WTC11 (cell line): ENCODE measurements around the gene MRPS9. TPM values are rescaled to one million over a fixed set of nuclear protein-coding genes. Genes with fewer than 3 reads are reported as not detected.

ENCODE experiments used
- ATAC-seq: fragments of 200-7000 bp; cut with Tn5 transposase; 2 replicates; pipeline ENCODE4 v1.10.0; 2021; ENCODE audit warnings: mild to moderate bottlenecking, moderate library complexity
- CTCF ChIA-PET: fragments of 300-600 bp; sonication (Branson Sonifier 250); formaldehyde crosslinking; loops from one replicate; lab custom pipeline; 2021; ENCODE audit warnings: antibody characterized with exemption; lab: Charles Lee
- POLR2A ChIA-PET: fragments of 350-600 bp; sonication (Branson Sonifier 250); formaldehyde crosslinking; loops from one replicate; lab custom pipeline; 2021; ENCODE audit warnings: antibody characterized with exemption; lab: Charles Lee
- DNase-seq: peaks from one replicate; pipeline ENCODE4 v3.0.0; 2021; ENCODE audit warnings: low spot score
- H3K27ac Mint-ChIP-seq: 2 replicates; pipeline ENCODE4 v1.8.0; 2021; ENCODE audit warnings: mixed read lengths
- H3K27me3 Mint-ChIP-seq: 2 replicates; pipeline ENCODE4 v1.8.0; 2021; ENCODE audit warnings: low read depth, mild to moderate bottlenecking, moderate library complexity, mixed read lengths
- H3K36me3 Mint-ChIP-seq: 2 replicates; pipeline ENCODE4 v1.8.0; 2021; ENCODE audit warnings: mixed read lengths
- H3K4me1 Mint-ChIP-seq: 2 replicates; pipeline ENCODE4 v1.8.0; 2022; ENCODE audit warnings: mixed read lengths
- H3K4me3 Mint-ChIP-seq: 2 replicates; pipeline ENCODE4 v1.8.0; 2021; ENCODE audit warnings: mild to moderate bottlenecking, moderate library complexity, mixed read lengths
- H3K9me3 Mint-ChIP-seq: 2 replicates; pipeline ENCODE4 v1.8.0; 2021; ENCODE audit warnings: mixed read lengths
- ARID4B ChIP-seq: sonication (generic); formaldehyde crosslinking; IDR thresholded peaks from 2 replicates; pipeline ENCODE4 v1.8.0; 2023; ENCODE audit warnings: missing genetic modification reagents, mild to moderate bottlenecking, borderline replicate concordance
- CDX4 ChIP-seq: fragments of 250-450 bp; sonication (Bioruptor Pico); IDR thresholded peaks from 2 replicates; pipeline ENCODE4 v1.9.0; 2021; ENCODE audit warnings: moderate library complexity, mild to moderate bottlenecking, inconsistent platforms, borderline replicate concordance
- ELF4 ChIP-seq: sonication (generic); formaldehyde crosslinking; IDR thresholded peaks from 2 replicates; pipeline ENCODE4 v1.8.1; 2022; ENCODE audit warnings: low read depth, mild to moderate bottlenecking, moderate library complexity, missing genetic modification reagents
- EMX1 ChIP-seq: fragments of 250-450 bp; sonication (Bioruptor Pico); IDR thresholded peaks from 2 replicates; pipeline ENCODE4 v1.8.0; 2021; ENCODE audit warnings: mild to moderate bottlenecking
- FOXK1 ChIP-seq: sonication (generic); formaldehyde crosslinking; IDR thresholded peaks from 2 replicates; pipeline ENCODE4 v1.8.0; 2022; ENCODE audit warnings: mild to moderate bottlenecking, moderate library complexity, missing genetic modification reagents
- GABPB1 ChIP-seq: sonication (generic); formaldehyde crosslinking; IDR thresholded peaks from 2 replicates; pipeline ENCODE4 v1.8.1; 2023; ENCODE audit warnings: mild to moderate bottlenecking, missing genetic modification reagents
- MXD4 ChIP-seq: fragments of 250-450 bp; sonication (Bioruptor Pico); IDR thresholded peaks from 2 replicates; pipeline ENCODE4 v1.8.0; 2021; ENCODE audit warnings: mild to moderate bottlenecking, moderate library complexity, borderline replicate concordance
- MYBL2 ChIP-seq: sonication (generic); formaldehyde crosslinking; IDR thresholded peaks from 2 replicates; pipeline ENCODE4 v1.8.1; 2023; ENCODE audit warnings: mild to moderate bottlenecking, moderate library complexity, missing genetic modification reagents
- NFE2L1 ChIP-seq: sonication (generic); formaldehyde crosslinking; IDR thresholded peaks from 2 replicates; pipeline ENCODE4 v1.8.1; 2023; ENCODE audit warnings: missing genetic modification reagents
- SMAD4 ChIP-seq: sonication (generic); formaldehyde crosslinking; IDR thresholded peaks from 2 replicates; pipeline ENCODE4 v1.8.0; 2022; ENCODE audit warnings: mild to moderate bottlenecking, missing genetic modification reagents
- USF2 ChIP-seq: sonication (generic); formaldehyde crosslinking; IDR thresholded peaks from 2 replicates; pipeline ENCODE4 v1.8.1; 2023; ENCODE audit warnings: mild to moderate bottlenecking, missing genetic modification reagents, moderate library complexity
- ZNF138 ChIP-seq: sonication (generic); formaldehyde crosslinking; conservative IDR thresholded peaks from 2 replicates; pipeline ENCODE4 v1.8.1; 2022; ENCODE audit warnings: mild to moderate bottlenecking, moderate library complexity, missing genetic modification reagents
- ZNF219 ChIP-seq: sonication (generic); formaldehyde crosslinking; IDR thresholded peaks from 2 replicates; pipeline ENCODE4 v1.8.0; 2023; ENCODE audit warnings: missing genetic modification reagents, mild to moderate bottlenecking, borderline replicate concordance
- ZNF263 ChIP-seq: sonication (generic); formaldehyde crosslinking; IDR thresholded peaks from 2 replicates; pipeline ENCODE4 v1.8.1; 2022; ENCODE audit warnings: low read depth, mild to moderate bottlenecking, moderate library complexity, missing genetic modification reagents
- ZNF425 ChIP-seq: fragments of 250-450 bp; sonication (Bioruptor Pico); conservative IDR thresholded peaks from 2 replicates; pipeline ENCODE4 v1.9.0; 2021; ENCODE audit warnings: mild to moderate bottlenecking
- ZNF532 ChIP-seq: fragments of 250-450 bp; sonication (Bioruptor Pico); IDR thresholded peaks from 2 replicates; pipeline ENCODE4 v1.9.0; 2021; ENCODE audit warnings: mild to moderate bottlenecking, borderline replicate concordance
- ZNF671 ChIP-seq: fragments of 250-450 bp; sonication (Bioruptor Pico); IDR thresholded peaks from 2 replicates; pipeline ENCODE4 v1.8.0; 2021; ENCODE audit warnings: mild to moderate bottlenecking
- ZSCAN18 ChIP-seq: fragments of 250-450 bp; sonication (Bioruptor Pico); IDR thresholded peaks from 2 replicates; pipeline ENCODE4 v2.1.2; 2022; ENCODE audit warnings: mild to moderate bottlenecking, moderate library complexity
- total RNA-seq: library from RNA; stranded (reverse); gene quantifications from 3 replicates; pipeline ENCODE4 v1.2.3, GENCODE V29; 2021

Gene MRPS9
- total RNA-seq, 1 experiment from 2014 or later, result 75.3 TPM

GRCh38 chr2:105082107-105082506 is 44.2 kb downstream of the MRPS9 start:
- ATAC-seq, result no peak
- no peak for DNase-seq
- Mint-ChIP-seq H3K27me3 (no peaks in the 10 kb centered on the region), H3K4me1 (peaks cover 34% of the 10 kb centered on the region), H3K4me3 (no peak overlapping the region), H3K27ac (no peak overlapping the region; the same call in 1 of the 2 replicates), H3K36me3 (peaks cover 6% of the 10 kb centered on the region; the same call in 1 of the 2 replicates), H3K9me3 (no peaks in the 10 kb centered on the region)
- TF ChIP-seq ZNF138 (CRISPR knock-in tag), result no peak
- POLR2A ChIA-PET, result no interaction called here
- CTCF ChIA-PET, result interaction anchor here (1.8 to 2.3 kb wide), 2 partner anchors 33 to 154 kb away, joined by 5 to 10 read pairs; no protein-coding TSS in a partner anchor

- TF ChIP-seq ZSCAN18 (CRISPR knock-in tag), result no peak
- no peak for TF ChIP-seq FOXK1 (CRISPR knock-in tag)
- TF ChIP-seq ZNF425 (CRISPR knock-in tag), result no peak
- TF ChIP-seq CDX4, result no peak
- no peak for TF ChIP-seq SMAD4 (CRISPR knock-in tag)
- no peak for TF ChIP-seq ZNF671
- no peak for TF ChIP-seq USF2 (CRISPR knock-in tag)
- TF ChIP-seq ZNF219, result no peak
- TF ChIP-seq ELF4 (CRISPR knock-in tag), result no peak
- TF ChIP-seq EMX1 (CRISPR knock-in tag), result no peak
- TF ChIP-seq ZNF263 (CRISPR knock-in tag), result no peak
- TF ChIP-seq MYBL2 (CRISPR knock-in tag), result no peak
- no peak for TF ChIP-seq NFE2L1 (CRISPR knock-in tag)
- no peak for TF ChIP-seq ARID4B (CRISPR knock-in tag)
- TF ChIP-seq ZNF532 (CRISPR knock-in tag), result no peak
- no peak for TF ChIP-seq MXD4 (CRISPR knock-in tag)
- no peak for TF ChIP-seq GABPB1 (CRISPR knock-in tag)
- Mint-ChIP-seq H3K36me3 (peaks cover 6% of the 10 kb centered on the region; the same call in 1 of the 2 replicates), H3K4me1 (peaks cover 14% of the 10 kb centered on the region), H3K4me3 (no peak overlapping the region), H3K9me3 (no peaks in the 10 kb centered on the region), H3K27ac (no peak overlapping the region), H3K27me3 (no peaks in the 10 kb centered on the region)
- ChIA-PET POLR2A (no interaction called here), CTCF (no interaction called here)
- DNase-seq, result no peak
- ATAC-seq, result no peak
Observed at GRCh38 chr2:105085525-105085924, 47.7 kb downstream of the MRPS9 start.
